Forelimb muscle (tissue), 1 donor: Measurements from ENCODE around the gene MSRB1. TPM values are rescaled to one million over a fixed set of nuclear protein-coding genes. Genes with fewer than 3 reads are reported as not detected.

ENCODE experiments used
- DNase-seq: peaks from one replicate; pipeline ENCODE4 v3.0.0-alpha.2; 2013; ENCODE audit warnings: low read depth
- polyA plus RNA-seq: library from polyadenylated mRNA; unstranded; fragments of 120-200 nt; gene quantifications from one replicate; pipeline ENCODE4 v1.2.1, GENCODE V29; 2013; ENCODE audit not compliant: insufficient read length

MSRB1 gene
- polyA plus RNA-seq, 1 donor, result 38.3 TPM

DNA sequence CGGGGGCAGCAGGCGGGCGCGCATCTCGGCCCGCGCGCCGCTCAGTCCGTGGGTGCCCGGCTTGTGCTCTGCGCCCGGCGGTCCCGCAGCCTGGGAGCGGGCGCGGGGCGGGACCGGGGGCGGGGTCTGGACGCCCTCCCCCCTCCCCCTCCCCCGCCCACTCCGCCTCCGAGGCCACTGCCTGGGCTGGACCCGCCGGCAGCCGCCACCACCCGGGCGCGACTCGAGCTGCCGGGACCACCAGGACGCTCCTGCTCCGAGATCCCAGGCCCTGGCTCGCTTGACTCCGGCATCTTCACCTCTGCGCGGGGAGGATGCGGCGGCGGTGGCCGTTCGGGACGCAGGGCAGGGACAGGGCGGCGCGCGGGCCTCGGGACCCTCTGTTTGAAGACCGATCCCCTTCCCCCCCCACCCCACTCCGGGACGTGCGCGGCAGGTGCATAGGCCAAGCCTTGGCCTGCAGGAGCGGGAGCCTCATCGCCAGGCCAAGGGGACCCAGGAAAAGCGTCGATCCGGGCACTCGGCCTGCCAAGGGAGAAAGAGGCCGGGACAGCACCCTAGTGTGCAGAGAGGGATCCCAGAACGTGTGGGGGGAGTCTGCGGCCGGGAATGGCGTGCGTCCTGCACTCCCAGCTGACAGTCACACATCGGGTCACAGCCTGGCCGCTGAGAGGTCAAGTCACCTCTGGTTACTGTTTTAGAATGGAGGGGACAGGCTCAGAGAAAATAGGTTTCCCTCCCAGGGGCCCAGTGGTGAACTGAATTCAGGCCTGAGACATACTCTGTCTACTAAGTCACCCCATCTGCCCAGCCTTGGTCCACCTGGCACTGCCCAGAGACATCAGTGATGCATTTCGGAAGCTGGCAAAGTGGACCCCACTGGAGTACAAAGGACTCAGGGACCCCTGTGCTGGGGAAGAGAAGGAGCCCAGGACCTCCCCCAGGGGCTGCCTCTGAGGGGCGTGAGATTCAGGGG is 24.4 kb downstream of the MSRB1 start, which contains the start of gene HS3ST6:
Gene HS3ST6, minus strand, starts transcription at position 65 of the 976 bp plus-strand sequence. CDS start 92 bp downstream, outside the sequence.
- no peak for DNase-seq

GRCh38 chr16:1917665-1918350 is 25.2 kb downstream of the MSRB1 start:
- DNase-seq, result no peak

- DNase-seq, result no peak
Measured at GRCh38 chr16:1917056-1917664, 25.8 kb downstream of the MSRB1 start.

- DNase-seq, result no peak
Measured at GRCh38 chr16:1916640-1916990, 26.4 kb downstream of the MSRB1 start.

DNA sequence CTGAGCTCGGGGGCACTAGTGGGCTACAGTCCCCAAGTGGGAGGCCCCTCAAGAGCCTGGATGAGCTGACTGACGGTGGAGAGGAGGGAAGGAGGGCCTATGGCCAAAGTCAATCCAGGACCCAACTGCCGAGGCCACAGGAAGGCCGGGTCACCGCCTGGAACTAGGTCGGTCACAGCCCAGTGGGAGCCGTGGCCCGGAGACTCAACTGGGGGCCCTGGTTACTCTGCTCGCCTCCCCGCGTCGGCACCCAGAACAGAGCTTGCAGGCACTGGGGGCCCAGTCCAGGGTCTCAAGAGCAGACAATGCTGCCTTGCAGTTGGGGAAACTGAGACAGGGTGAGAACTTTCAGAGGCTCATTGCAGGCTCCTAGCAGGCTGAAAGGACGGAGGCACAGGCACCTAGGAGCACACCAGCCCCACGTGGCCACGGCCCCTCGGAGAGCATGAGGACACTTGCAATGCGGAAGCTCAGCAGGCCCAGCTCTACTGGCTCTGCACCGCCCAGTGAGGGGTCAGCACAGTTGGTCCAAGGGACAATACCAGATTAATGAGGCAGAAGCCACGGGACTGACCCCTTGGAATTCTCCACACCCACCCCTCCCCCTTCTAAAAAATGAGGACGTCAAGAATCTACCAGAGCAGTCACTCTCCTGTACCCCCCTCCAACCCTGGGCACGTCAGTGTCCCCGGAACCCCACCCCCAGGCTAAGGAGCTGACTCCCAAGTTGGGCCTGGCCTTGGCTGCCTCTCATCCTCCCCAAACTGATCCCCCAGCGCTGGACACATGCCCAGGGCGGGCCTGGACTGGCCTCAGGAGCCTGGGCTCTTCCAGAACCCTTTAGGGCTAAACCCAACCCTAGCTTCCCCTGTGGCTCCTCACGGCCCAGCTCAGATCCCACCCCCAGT is 27.0 kb downstream of the MSRB1 start:
- DNase-seq, result no peak

DNA sequence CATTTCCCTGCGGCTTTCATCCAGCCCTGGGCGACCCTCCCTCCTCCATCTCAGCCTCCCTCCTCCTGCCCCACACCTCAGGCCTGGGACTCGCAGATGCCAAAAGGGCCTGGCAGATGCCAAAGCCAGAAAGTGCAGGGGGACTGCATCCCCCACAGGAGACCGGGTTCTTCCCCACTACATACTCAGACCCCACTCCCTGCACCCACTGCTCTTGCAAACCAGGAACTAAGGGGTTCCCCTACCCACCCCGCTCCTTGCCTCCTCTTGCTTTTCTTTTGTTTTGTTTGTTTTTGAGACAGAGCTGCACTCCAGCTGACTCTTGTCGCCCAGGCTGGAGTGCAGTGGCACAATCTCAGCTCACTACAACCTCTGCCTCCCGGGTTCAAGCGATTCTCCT is 28.0 kb downstream of the MSRB1 start:
- no peak for DNase-seq

GRCh38 chr16:1914084-1914608 is 28.9 kb downstream of the MSRB1 start:
- no peak for DNase-seq

DNA sequence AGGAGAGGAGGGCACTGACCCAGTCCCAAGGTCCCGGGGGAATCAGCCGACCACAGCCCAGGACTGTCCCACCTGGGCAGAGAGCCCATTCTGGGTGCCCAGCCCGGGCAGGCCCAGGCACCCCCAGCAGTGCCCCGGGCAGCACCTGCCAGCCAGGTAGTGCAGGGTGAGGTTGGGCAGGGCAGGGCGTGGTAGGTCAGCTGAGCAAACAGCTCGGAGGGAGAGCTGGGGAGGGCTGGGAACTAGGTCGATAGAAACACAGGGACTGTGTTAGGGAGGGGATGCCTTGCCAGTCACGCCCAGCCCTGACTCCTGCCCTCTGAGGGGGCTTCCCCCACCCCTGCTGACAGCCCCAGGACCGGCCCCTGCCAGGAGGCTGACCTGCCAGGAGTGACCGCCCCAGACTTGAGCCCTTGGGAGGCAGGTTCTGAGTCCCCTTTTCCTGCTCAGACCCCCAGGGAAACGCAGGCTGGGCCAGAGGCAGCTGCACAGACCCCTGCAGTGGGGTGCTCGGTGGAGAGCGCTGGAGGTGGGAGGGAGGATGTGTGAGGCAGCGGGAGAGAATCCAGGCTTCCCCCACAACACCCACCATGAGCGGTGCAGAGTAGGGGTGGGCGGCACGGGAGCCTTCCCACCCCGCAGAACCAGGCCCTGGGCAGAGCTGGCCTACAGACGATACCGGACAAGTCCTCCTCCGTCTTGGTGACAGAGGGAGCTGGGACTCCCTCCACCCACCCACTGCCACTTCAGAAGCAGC is 29.5 kb downstream of the MSRB1 start:
- DNase-seq, result no peak

GRCh38 chr16:1912215-1912543 is 30.8 kb downstream of the MSRB1 start:
- no peak for DNase-seq

GRCh38 chr16:1911467-1912214 is 31.4 kb downstream of the MSRB1 start:
- DNase-seq, result no peak

DNA sequence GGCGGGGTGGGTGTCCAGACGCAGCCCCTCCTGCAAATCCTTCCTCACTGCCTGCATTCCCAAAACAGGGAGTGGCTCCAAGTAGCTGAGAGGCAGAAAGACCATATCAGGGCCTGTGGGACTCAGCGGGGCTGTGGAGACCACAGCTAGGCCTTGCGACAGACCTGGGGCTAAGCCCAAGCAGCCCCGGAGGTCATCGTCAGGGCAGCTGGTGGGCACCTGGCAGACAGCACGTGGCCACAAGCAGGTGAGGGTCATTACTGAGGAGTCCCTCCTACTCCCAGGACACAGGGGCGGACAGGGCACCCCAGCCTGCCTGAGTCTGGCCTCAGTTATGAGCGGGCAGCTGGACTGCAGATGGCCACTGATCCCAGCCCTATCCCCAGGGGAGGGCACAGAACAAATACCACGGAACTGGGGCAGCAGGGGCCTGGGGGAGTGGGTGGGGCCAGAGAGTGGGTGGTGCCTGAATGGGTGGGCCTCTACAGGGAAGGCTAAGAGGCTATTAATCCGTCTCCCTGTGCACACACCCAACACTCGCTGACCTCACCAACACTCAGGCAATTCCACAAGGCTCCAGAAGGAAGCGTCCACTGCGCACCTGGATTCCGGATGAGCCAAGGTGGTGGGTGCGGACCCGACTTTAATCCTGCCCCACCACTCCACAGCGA is 33.3 kb downstream of the MSRB1 start:
- DNase-seq, result no peak

- DNase-seq, result no peak
Measured at GRCh38 chr16:1908983-1909382, 34.0 kb downstream of the MSRB1 start.

DNA sequence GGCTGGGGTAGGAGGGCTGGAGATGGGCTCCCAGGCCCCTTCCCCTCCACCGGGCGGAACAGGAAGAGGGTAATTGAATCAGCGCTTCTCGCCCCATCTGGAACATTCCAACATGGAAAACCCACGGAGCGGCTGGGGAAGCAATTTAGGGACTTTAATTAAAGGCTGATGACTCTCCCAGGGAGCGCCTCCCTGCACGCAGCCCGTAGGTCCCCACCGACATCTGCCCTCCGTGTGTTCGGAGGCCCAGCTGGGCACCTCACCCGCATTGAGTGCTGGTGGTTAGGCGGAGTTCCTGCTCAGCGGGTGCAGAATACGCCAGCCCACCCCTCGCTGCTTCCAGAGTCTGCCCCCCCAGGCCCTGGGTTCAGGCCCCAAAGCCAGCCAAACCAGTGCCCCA is 34.8 kb downstream of the MSRB1 start:
- DNase-seq, result no peak

DNA sequence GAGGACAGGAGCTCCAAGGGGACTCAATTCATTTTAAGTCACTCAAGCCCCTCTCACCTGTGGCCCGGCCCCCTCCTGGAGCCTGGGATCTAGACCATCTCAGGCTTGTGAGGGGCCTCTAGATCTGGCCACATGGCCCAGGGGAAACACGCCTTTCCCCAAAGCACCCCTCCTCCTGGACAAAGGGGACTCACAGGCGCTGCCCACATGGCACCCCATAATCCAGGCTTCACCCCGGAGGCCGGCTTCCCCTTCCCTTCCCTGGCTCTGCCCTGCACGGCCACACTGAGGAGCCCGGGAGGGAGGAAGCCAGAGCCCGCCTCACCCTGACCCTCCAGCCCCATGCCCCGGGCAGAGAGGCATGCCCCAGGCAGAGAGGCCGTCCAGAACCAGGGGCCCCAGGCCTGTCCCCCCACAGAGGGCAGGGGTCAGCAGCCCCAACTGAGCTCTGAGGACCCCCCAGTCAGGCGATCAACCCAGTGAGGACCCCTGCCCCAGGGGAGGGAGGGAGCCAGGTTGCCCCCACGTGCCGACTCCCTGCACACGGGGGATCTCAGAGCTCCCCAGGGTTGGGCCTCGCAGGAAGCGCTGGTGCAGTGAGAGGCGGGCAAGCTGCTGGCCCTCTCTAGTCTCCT is 35.7 kb downstream of the MSRB1 start:
- no peak for DNase-seq

- DNase-seq, result no peak
Measured at GRCh38 chr16:1906846-1907165, 36.2 kb downstream of the MSRB1 start.

DNA sequence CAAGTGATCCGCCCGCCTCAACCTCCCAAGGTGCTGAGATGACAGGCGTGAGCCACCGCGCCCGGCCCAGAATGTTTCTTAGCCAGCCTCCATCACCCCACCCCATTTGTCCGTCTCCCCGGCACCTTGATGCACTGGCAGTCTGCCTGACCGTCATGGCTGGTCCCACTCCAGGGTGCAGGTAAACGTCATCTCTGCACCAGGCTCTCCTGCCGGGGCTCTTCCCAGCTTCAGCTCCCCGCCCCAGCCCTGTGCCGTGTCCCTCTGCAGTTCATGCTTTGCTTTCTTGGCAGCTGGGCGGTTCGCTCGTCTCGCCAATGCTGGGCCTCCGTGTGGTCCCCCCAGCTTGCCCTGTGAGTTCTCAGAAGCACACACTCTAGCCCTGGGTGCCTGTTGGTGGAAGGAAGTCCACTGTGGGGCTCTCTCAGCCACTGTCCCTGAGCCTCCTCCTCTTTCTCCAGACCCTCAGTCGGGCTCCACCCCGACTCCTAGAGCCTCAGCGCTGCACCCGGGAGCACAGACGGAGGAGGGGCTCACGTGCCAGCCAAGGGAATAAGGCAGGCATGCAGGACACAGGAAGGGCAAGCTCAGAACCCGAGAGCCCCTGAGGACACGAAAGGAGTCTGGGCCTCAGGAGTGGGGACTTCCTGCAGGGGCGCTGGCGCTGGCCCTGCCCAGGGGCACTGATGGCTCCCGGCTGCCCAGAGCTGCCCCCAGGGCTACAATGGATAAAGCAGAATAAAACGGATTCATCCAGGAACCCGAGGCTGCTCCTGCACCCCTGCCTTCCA is 36.7 kb downstream of the MSRB1 start:
- no peak for DNase-seq

GRCh38 chr16:1903845-1904840 is 38.9 kb downstream of the MSRB1 start:
- no peak for DNase-seq
